ENCODE measurements around the gene FGF18. TPM values are rescaled to one million over a fixed set of nuclear protein-coding genes. Genes with fewer than 3 reads are reported as not detected.
"Not testable (repeated sequence)": the region's sequence is repeated elsewhere in the genome, so short reads cannot be mapped to it uniquely, and the experiment has no call there.

FGF18 gene
- total RNA-seq, 1 donor from 2014 or later = 2.4 TPM

- H3K27me3 Mint-ChIP-seq (ENCODE audit: low read depth) = peaks cover under 1% of the 10 kb centered on the region
- peaks cover 23% of the 10 kb centered on the region for H3K36me3 Mint-ChIP-seq (ENCODE audit: low read depth)
- H3K4me3 Mint-ChIP-seq = no peak overlapping the region
- no peak for TF ChIP-seq CTCF (conservative IDR thresholded peaks at IDR 0.05)
- no peaks in the 10 kb centered on the region for H3K9me3 Mint-ChIP-seq
- no peak for DNase-seq (ENCODE audit: low read depth, low spot score)
- H3K27ac Mint-ChIP-seq (ENCODE audit: unreplicated experiment) = no peak overlapping the region
- H3K4me1 Mint-ChIP-seq = peaks cover 2% of the 10 kb centered on the region
Observed at GRCh38 chr5:171413153-171413910, 6.1 kb upstream of the FGF18 start.

DNA sequence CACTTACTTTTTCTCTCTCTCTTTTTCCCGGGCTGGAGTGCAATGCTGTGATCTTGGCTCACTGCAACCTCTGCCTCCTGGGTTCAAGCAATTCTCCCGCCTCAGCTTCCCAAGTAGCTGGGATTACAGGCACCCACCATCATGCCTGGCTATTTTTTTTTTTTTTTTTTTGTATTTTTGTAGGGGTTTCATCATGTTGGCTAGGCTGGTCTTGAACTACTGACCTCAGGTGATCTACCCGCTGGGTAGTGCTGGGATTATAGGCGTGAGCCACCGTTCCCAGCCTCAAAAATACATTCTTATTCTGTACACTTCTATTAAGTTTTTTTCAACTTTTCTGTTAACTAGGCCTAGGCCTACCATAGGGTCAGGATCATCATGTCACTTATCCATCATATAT, 5.5 kb upstream of the FGF18 start:
- peak overlapping the region; percentile 44 for H3K4me3 Mint-ChIP-seq
- H3K9me3 Mint-ChIP-seq; H3K4me1 Mint-ChIP-seq; H3K27ac Mint-ChIP-seq (ENCODE audit: unreplicated experiment); H3K27me3 Mint-ChIP-seq (ENCODE audit: low read depth); DNase-seq (ENCODE audit: low read depth, low spot score): not testable (repeated sequence)
- peaks cover 23% of the 10 kb centered on the region for H3K36me3 Mint-ChIP-seq (ENCODE audit: low read depth)

DNA sequence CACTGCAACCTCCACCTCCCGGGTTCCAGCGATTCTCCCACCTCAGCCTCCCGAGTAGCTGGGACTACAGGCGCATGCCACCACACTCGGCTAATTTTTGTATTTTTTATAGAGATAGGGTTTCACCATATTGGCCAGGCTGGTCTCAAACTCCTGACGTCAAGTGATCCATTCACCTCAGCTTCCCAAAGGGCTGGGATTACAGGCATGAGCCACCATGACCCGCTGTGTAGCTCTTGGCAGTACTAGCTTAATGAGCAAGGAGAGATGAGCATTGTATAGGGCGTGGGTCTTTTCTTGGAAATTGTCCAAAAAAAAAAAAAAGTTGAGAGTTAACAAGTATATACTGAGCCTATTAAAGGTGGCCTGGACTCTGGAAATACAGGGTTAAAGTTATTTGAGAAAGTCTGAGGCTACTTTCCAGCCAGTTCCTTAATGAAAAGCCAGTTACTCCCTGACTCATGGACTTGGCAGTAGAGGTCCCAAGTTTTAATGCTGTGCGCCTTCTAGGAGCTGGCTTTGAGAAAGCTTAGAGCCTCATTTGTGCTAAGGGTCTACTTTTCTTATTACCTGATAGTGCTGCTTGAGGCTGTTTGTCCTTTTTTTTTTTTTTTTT, 4.2 kb upstream of the FGF18 start:
- H3K9me3 Mint-ChIP-seq = no peaks in the 10 kb centered on the region
- H3K27me3 Mint-ChIP-seq (ENCODE audit: low read depth) = peaks cover 11% of the 10 kb centered on the region
- DNase-seq (ENCODE audit: low read depth, low spot score) = no peak
- no peak for TF ChIP-seq CTCF (conservative IDR thresholded peaks at IDR 0.05)
- peak overlapping the region; percentile 17 for H3K4me3 Mint-ChIP-seq
- H3K27ac Mint-ChIP-seq (ENCODE audit: unreplicated experiment) = no peak overlapping the region
- peaks cover 20% of the 10 kb centered on the region for H3K36me3 Mint-ChIP-seq (ENCODE audit: low read depth)
- peaks cover 5% of the 10 kb centered on the region for H3K4me1 Mint-ChIP-seq

- DNase-seq (ENCODE audit: low read depth, low spot score) = no peak
- H3K36me3 Mint-ChIP-seq (ENCODE audit: low read depth) = peaks cover 16% of the 10 kb centered on the region
- peaks cover 22% of the 10 kb centered on the region for H3K27me3 Mint-ChIP-seq (ENCODE audit: low read depth)
- TF ChIP-seq CTCF (conservative IDR thresholded peaks at IDR 0.05) = no peak
- H3K27ac Mint-ChIP-seq (ENCODE audit: unreplicated experiment) = no peak overlapping the region
- H3K4me1 Mint-ChIP-seq = peaks cover 13% of the 10 kb centered on the region
- peak overlapping the region; percentile 39 for H3K4me3 Mint-ChIP-seq
- H3K9me3 Mint-ChIP-seq = no peaks in the 10 kb centered on the region
Observed at GRCh38 chr5:171416160-171417049, 3.0 kb upstream of the FGF18 start.

DNA sequence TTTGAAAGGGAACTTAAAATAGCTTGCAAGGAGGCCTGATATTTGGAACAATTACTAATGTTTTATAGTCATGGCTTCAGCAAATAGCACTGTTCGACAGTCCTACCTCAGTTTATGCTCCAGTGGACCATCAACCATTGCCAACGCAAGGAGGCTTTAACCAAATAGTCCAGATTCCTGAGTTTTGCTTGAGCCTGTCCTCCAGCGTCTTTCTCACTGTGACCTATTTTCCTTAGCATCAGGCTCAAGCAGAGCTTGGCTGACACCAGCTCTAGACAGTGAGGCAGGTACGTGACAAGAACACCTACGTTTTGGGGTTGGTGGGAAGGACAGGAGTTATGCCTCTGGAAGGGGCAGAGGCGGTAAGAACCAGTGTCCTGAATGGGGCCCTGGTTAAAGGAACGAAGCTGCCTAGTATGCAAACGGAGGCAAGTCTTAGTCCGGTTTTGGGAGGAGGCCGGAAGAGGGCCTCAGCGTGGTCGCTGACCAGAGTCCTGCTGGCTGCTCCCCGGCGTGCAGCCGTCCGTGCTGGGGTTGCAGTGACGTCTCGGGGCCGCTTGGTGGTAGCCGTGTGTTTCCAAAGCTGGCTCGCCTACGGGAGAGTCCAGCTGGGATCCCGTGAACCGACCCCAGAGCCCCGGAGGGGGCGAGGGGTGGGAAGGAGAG, 998 bp upstream of the FGF18 start:
- peak; percentile 94 for TF ChIP-seq CTCF (conservative IDR thresholded peaks at IDR 0.05)
- peak; percentile 91 for DNase-seq (ENCODE audit: low read depth, low spot score)
- Mint-ChIP-seq H3K4me1 (peaks cover 19% of the 10 kb centered on the region), H3K4me3 (peak overlapping the region; percentile 89), H3K27me3 (ENCODE audit: low read depth) (peaks cover 42% of the 10 kb centered on the region), H3K9me3 (no peaks in the 10 kb centered on the region), H3K27ac (ENCODE audit: unreplicated experiment) (no peak overlapping the region), H3K36me3 (ENCODE audit: low read depth) (peaks cover 5% of the 10 kb centered on the region)

Measured in neural crest cell (in vitro differentiated cells).